Fibroblast of skin of right quadriceps (primary cell): ENCODE data around the gene KCNIP2.

Source experiments
- DNase-seq: peaks from one replicate; pipeline ENCODE4 v3.0.0-alpha.2; 2013

Gene KCNIP2

DNA sequence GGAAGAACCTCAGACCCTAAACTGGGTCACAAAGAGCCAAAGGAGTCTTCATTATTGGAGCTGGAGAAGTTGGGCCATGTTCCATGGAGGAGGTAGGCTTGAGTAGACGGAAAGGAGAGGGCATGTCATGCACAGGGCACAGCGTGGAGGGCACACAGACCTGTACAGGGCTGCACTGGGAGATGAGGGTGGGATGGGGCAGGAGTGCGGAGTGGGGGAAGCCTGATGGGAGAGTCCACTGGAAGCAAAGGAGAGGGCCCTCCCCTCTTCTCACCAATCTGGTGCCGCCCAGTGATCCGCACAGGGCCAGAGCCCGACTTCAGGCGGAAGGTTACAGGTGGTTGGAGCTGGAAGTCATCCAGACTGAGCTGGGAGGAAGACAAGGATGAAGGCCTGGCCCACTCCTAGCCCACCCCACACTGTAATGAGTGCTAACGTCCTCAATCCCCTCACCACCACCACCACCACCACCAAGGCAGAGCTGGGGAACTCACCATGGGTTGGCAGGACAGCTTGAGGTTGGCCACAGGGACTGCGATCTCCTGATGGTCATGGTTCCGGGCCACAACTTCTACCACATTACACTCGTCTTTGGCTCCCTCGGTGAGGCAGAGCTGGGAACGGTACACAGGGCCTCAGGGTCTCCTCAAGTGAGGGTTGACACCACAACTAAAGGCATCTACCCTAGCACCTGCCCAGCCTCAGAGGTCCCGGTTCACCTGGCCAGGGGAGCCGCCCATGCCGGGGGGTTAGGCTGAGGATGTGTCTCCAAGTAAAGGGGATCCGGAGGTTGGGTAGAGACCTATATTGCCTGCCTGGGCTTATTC, 61.4 kb downstream of the KCNIP2 start:
- DNase-seq = no peak

DNA sequence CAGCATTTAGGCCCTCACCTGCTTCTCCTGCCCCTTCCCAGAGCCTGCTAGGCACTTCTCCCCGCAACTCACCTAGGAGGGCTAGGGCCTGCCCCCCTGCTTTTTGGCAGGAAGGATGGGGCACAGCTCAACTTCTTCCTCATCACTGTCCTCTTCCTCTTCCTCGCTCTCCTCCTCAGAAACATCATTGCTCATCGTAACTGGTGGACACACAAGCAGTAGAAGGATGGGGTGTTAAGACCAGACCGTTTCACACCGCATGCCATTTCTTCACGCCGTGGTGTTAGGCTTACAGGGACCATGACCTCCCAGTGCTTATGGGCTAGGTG, 62.0 kb downstream of the KCNIP2 start:
- no peak for DNase-seq

DNA sequence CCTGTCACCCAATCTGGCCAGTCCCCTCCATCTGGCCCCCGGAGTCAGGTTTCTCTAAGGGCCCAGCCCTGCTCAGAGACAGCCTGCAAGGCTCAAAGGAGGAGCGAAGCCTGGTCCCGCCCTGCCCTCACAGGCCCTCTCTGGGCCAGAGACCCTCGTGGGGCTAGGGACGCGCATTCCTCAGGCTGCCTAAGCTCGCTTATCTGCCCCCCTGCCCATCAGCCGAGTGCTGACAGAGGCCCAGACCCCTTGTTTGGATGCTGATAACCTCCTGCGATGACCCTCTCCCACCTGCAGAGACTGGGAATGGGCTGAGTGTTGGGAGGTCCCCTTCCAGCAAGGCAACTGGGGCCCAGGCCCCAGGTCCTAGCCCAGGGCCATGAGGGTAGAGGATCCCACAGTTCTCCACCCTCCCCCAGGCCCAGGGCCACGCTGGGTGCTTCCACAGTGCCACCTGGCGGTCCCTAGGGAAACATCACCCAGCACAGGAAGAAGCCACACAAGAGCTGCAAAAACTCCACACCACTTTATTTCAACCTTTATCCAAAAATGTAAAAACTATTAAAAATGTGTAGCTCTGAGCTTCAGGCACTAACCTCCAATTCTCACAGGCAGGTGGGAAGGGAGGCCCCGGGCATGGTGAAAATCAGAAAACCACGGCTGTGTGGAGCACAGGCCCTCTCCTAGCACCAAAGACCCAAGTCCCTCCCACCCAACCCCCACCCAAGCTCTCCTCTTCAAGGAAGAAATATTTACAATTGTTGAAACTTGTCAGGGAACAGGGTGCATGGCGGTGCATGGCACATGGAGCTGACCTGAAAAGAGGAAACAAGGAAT, 62.6 kb downstream of the KCNIP2 start:
- peak; percentile 56 for DNase-seq

DNA sequence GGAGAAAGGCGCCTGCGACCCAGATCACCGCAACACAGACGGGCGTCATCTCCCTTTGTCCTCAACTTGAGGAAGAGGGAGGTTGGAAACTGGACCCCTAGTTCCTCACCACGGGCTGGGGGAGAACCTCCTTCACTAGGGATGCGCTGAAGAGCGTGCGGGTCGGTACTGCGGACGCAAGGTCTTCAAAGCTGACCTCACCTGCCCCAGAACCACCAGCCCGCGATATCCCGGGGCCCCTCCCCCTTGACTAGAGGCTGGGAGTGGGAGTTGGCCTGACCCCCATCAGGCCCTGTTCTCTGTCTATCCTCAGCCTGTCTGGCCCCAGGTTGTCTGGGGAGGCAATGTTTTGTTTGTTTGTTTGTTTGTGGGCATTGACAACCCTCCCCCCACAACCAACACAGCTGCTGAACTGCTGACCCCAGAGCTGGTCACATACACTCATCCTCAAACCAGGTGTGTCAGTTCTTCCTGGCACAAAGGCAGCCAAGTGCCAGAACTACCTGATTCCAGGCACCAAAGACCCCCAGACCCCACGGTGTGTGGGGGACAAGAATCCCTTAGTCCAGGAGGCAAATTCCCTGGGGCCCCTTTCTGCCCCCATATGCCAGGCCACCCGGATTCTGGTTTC, 63.3 kb downstream of the KCNIP2 start:
- no peak for DNase-seq

DNA sequence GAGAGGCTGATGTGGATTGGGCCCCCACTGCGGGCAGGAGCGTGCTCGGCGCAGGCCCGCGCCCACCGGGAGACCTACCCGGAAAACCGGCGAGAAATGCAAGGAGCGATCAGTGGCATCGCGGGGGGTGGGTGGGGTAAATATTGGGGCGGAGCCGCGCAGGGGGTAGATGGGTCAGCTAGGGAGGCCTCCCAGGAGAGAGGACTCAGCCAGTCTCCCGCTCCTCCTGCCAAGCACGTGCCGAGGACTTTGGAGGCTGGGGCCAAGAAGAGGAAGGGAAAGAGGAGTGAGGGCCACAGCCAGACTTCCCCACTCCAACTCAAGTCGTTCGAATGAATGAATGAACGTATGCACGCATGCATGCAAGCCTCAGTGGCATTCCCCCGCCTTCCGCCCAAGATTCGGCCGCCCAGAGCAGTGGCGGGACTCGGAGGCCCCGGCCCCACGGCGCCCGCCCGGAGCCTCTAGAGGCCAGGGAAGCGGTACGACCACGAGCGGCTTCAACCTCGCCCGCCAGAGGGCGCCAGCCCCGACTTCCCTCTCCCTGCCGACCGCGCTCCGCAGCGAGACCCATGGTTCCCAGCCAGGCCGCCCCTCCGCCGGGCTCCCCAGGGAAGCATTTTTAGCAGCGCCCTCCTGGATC, 63.9 kb downstream of the KCNIP2 start:
- DNase-seq = peak; percentile 51

DNA sequence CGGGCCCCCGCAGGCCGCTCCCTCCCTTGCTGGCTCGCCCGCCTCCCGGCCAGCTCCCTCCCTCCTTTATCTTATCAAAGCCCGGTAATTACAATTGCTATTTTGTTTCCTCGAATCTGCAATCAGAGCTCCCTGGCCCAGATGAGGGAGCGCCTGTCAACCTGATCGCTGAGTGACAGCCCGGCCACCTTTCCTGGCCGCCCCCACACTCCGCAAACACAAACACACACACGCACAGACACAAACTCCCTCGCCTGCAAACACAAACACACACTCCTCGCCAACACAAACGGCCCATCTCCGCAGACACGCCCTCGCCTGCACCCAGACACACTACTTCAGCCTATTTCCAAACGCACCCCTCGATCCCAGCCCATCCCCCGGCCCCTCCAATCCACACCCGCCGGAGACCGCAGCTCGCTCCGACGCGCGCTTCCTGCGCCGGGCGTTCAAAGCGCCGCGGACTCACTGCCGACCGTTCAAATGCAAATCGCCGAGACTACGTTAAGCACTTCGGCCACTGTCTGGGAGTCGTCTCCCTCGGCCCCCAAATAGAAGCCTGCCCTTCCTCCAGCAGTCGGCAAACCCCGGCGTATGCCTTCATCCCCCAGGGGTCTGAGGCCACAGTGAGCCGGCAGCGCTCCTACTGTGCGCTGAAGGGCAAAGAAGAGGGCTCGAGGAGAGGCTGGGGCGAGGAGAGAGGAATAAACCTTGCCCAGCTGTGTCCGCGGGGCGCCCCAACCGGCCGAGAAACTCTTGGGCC, 64.6 kb downstream of the KCNIP2 start:
- DNase-seq = no peak

DNA sequence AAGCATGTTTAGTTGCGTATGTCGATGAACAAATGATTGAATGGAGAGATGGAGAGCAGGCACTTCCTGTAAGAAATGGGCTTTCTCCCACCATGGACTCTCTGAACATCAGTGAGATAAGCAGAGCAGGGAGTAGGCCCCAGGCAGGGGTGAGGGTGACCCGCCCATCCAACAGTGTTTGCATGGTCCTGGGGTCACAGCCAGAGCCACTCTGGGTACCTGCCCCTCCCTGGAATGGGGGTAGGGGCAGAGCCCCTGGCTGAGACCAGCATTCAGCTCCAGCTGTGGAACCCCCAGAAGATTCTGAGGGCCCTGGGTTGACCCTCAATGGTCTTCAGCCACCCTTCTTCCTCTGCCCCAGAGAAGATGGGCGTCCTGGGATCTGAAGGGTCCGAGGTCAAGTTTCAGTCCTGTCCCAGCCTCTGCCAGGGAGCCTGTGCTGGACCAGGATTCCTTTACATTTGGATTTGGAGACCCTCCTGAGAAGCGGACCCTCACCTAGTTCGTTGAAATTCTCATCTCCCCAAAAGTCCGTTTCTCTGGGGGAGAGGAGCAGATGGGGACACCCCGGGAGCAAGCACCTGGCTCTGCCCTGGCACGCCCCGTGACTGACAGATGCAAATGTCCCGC, 65.3 kb downstream of the KCNIP2 start:
- DNase-seq = no peak

DNA sequence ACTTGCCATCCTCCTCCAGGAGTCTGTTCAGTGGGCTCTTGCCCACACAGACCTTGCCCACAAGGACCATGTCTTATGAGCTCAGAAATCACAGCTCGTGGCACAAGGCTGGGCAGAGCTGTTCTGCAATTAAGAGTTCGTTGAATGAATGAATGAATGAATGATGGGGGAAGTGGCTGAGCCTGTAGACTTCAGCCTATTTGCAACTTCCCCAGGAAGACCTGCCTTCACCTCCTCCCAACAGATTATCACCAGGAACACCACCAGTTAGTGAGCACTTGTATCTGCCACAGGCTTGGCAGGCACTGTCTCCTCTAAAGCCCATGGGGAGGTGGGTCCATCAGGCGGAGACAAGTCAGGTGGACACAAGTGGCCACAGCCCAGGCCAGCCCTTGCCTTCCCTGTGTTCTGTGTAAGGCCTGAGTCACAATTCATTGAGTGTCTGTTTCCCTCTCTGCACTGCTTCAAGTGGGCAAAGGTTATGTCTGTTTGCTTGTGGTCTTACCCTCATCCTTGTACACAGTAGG, 65.9 kb downstream of the KCNIP2 start:
- no peak for DNase-seq

DNA sequence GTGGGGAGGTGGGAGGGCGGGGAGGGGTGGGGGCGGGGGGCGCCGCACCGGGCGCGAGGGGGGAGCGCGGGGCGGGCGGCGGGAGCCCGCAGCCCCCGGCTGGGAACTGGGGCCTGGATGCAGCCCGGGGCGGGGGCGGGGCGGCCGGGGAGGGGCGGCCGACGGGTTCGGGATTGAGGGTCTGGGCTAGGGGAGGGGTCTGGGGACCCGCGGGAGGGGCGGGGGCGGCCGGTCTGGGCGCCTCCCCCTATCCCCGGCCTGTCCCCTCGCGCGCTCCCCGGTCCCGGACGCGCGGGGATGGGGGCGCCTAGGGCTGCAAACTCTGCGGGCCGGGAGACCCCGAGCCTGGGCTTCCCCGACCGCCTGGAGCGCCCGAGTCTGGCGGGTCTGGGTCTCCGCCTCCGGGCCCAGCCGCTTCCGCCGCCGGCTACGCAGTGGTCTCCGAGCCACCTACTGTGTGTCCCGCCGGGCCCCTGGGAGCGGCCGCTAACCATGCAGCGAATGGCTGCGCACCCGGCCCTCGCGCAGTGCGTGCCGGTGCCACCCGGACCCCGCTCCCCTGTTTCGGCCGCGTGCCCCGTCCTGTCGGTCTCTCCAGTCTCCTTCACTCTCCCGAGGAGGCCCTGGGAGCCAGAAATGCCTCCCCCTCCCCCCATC, 67.3 kb downstream of the KCNIP2 start:
- DNase-seq = no peak
